ENCODE measurements around the gene FEM1A. TPM values are rescaled to one million over a fixed set of nuclear protein-coding genes. Genes with fewer than 3 reads are reported as not detected.

The FEM1A gene
- total RNA-seq, 1 experiment from 2014 or later: 17.7 TPM

DNA sequence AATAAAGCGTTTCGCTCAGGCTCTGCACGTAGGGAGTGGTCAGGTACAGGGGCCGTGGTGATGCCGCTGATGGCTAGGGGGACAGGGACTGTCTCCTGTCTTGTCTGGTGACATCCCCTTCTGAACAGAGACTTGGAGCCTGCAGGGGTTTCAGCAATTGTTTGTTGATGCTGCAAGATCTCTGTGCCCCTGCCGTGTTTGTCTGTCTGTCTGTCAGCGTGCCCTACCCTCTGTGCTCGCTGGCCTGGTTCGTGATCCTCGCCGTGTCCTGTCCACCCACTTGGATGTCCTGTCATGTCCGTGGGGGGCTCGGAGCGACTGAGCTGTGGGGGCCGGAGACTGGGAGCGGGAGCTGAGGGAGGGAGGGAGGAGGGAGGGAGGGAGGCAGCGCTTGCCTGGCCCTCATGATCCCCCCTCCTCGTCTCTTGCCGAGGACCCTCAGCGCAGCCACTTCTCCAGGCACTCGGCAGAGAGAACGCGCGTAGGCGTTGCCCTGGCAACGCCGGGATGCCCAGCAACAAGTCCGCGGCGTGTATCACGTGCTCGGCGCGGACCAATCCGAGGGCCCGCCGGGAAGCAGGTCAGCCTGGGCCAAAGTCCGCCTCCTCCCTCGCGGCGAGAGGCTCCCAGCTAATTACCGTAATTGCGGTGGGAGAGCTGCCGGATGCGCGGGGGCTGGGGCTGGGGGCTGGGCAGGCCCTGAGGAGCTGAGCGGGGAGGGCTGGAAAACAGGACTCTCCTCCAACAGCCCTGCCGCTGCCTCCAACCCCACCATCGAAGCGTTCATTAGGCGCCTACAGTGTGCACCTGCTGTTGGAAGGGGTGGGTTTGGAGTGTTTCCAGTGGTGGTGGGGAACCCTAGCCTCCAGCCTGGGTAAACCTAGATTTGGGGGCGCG, 31.9 kb upstream of the FEM1A start:
- RAD21 ChIA-PET (ENCODE audit: low non-redundant PET in 1 of 2, low total read pairs in 2 of 2, uncharacterized antibody in 2 of 2, unreplicated experiment in 2 of 2): interaction anchor here in 1 of 2 experiments (0.7 kb wide), 1 partner anchor 432 kb away, joined by 3 read pairs; no protein-coding TSS in a partner anchor
- no peaks in the 10 kb centered on the region for H3K27me3 ChIP-seq (ENCODE audit: insufficient read depth, low read length)
- no peaks in the 10 kb centered on the region for H3K9me2 ChIP-seq (ENCODE audit: insufficient read depth)
- peak overlapping the region; percentile 94 for H2AFZ ChIP-seq (ENCODE audit: low read depth, low read length, poor library complexity, severe bottlenecking)
- TF ChIP-seq EZH2phosphoT487 (IDR thresholded peaks at IDR 0.05; ENCODE audit: borderline replicate concordance) (no peak), JUND (IDR thresholded peaks at IDR 0.05) (no peak), SRF (IDR thresholded peaks at IDR 0.05; ENCODE audit: low read depth) (no peak), YY1 (IDR thresholded peaks at IDR 0.05; ENCODE audit: extremely low read depth, insufficient replicate concordance, low read depth, low read length) (no peak), RAD21 (IDR thresholded peaks at IDR 0.05; ENCODE audit: low read depth) (no peak), ATF3 (IDR thresholded peaks at IDR 0.05) (no peak), SP1 (IDR thresholded peaks at IDR 0.05; ENCODE audit: low read depth) (peak; percentile 60), EGR1 (IDR thresholded peaks at IDR 0.05; ENCODE audit: low read depth) (0 out of 2 replicates have a peak, but pooled peaks have one; percentile 26), ZFX (IDR thresholded peaks at IDR 0.05) (no peak)
- TF ChIP-seq, protein P1, sequence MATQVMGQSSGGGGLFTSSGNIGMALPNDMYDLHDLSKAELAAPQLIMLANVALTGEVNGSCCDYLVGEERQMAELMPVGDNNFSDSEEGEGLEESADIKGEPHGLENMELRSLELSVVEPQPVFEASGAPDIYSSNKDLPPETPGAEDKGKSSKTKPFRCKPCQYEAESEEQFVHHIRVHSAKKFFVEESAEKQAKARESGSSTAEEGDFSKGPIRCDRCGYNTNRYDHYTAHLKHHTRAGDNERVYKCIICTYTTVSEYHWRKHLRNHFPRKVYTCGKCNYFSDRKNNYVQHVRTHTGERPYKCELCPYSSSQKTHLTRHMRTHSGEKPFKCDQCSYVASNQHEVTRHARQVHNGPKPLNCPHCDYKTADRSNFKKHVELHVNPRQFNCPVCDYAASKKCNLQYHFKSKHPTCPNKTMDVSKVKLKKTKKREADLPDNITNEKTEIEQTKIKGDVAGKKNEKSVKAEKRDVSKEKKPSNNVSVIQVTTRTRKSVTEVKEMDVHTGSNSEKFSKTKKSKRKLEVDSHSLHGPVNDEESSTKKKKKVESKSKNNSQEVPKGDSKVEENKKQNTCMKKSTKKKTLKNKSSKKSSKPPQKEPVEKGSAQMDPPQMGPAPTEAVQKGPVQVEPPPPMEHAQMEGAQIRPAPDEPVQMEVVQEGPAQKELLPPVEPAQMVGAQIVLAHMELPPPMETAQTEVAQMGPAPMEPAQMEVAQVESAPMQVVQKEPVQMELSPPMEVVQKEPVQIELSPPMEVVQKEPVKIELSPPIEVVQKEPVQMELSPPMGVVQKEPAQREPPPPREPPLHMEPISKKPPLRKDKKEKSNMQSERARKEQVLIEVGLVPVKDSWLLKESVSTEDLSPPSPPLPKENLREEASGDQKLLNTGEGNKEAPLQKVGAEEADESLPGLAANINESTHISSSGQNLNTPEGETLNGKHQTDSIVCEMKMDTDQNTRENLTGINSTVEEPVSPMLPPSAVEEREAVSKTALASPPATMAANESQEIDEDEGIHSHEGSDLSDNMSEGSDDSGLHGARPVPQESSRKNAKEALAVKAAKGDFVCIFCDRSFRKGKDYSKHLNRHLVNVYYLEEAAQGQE (IDR thresholded peaks at IDR 0.05; ENCODE audit: low read depth): no peak
- no peaks in the 10 kb centered on the region for H4K20me1 ChIP-seq (ENCODE audit: insufficient read depth)
- no peak overlapping the region for H3K27ac ChIP-seq (ENCODE audit: low read depth, low read length)
- H3K9me3 ChIP-seq (ENCODE audit: control insufficient read depth in 1 of 2, insufficient read depth in 1 of 2, low read depth in 1 of 2, low read length in 2 of 2): no peaks in the 10 kb centered on the region
- H3K4me1 ChIP-seq (ENCODE audit: control insufficient read depth in 1 of 2, insufficient read depth in 2 of 2, low read length in 2 of 2): peaks cover 5 to 14% of the 10 kb centered on the region in 2 experiments
- H3K9ac ChIP-seq (ENCODE audit: low read length): no peak overlapping the region; the same call in 1 of the 2 replicates
- no TSS peak for BruUV-seq (replicated peaks)
- no peaks in the 10 kb centered on the region for H3K36me3 ChIP-seq (ENCODE audit: control insufficient read depth in 1 of 2, insufficient read depth in 2 of 2, low read length in 2 of 2)
- DNase-seq (ENCODE audit: low read depth, low spot score) (peak; percentile 78), ATAC-seq (peak; percentile 99)
- no peaks in the 10 kb centered on the region for H3K79me2 ChIP-seq (ENCODE audit: insufficient read depth, low read length)
- intact Hi-C loops (cut with micrococcal nuclease): no loop called here
- POLR2A ChIA-PET: no interaction called here
- peak overlapping the region; percentile 91 for H3K4me2 ChIP-seq (ENCODE audit: low read length)
- CTCF ChIA-PET: interaction anchor here (1.0 kb wide), 1 partner anchor 32 kb away, joined by 3 read pairs; the partner anchor contains the start of gene FEM1A
- peak overlapping the region; percentile 38 to 54 for H3K4me3 ChIP-seq (replicated peaks in 1 of 2; ENCODE audit: low read depth in 1 of 2, low read length in 2 of 2)
